ENCODE measurements around the gene KIF4A. TPM values are rescaled to one million over a fixed set of nuclear protein-coding genes. Genes with fewer than 3 reads are reported as not detected.

Gene KIF4A
- total RNA-seq, 3 donors from 2014 or later (not counting 1 experiment from before 2014, with no cell fraction given): 0.53 to 1.3 (median 0.79) TPM

DNA sequence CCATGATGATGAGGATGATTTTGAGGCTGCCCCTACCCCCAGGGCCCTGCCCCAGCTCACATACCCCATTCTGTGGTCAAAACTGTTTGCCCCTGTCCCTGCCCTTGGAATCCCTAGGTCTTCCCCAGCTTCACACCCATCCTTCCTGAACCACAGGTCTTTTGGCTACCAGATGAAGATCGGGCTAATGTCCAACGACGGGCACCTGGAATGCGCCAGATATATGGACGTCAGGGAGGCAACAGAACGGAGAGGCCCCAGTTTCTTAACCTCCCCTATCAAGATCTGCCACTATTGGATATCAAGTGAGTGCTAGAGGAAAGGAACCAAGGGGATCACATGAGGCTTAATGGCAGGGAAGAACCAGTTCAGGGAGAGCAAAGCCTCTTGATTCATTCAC is 139.9 kb downstream of the KIF4A start:
- Mint-ChIP-seq H3K27me3 (ENCODE audit: low read depth in 2 of 2) (no peaks in the 10 kb centered on the region), H3K36me3 (no peaks in the 10 kb centered on the region), H3K27ac (no peak overlapping the region), H3K4me3 (no peak overlapping the region), H3K4me1 (peaks cover 2 to 11% of the 10 kb centered on the region in 2 donors), H3K9me3 (no peaks in the 10 kb centered on the region)
- Histone ChIP-seq H3K4me1 (ENCODE audit: control insufficient read depth, insufficient read depth, low read length) (peaks cover 14% of the 10 kb centered on the region), H3K36me3 (ENCODE audit: control insufficient read depth, insufficient read depth, low read length) (no peaks in the 10 kb centered on the region), H3K27me3 (ENCODE audit: control insufficient read depth, insufficient read depth, low read length) (no peaks in the 10 kb centered on the region), H3K27ac (ENCODE audit: low read length) (no peak overlapping the region), H3K4me3 (ENCODE audit: low read length) (no peak overlapping the region), H3K9me3 (ENCODE audit: control insufficient read depth, insufficient read depth, low read length) (no peaks in the 10 kb centered on the region)
- DNase-seq: no peak
- no peak for TF ChIP-seq CTCF (IDR thresholded peaks at IDR 0.05)
- ATAC-seq: no peak
- intact Hi-C loops (cut with micrococcal nuclease): loop anchor here (5.0 kb wide), 1 partner anchor 297 kb away; the partner anchor contains the start of gene IGBP1
- WGBS (ENCODE audit: insufficient coverage): 100% methylated on average over 5 of the region's 6 CpGs

DNA sequence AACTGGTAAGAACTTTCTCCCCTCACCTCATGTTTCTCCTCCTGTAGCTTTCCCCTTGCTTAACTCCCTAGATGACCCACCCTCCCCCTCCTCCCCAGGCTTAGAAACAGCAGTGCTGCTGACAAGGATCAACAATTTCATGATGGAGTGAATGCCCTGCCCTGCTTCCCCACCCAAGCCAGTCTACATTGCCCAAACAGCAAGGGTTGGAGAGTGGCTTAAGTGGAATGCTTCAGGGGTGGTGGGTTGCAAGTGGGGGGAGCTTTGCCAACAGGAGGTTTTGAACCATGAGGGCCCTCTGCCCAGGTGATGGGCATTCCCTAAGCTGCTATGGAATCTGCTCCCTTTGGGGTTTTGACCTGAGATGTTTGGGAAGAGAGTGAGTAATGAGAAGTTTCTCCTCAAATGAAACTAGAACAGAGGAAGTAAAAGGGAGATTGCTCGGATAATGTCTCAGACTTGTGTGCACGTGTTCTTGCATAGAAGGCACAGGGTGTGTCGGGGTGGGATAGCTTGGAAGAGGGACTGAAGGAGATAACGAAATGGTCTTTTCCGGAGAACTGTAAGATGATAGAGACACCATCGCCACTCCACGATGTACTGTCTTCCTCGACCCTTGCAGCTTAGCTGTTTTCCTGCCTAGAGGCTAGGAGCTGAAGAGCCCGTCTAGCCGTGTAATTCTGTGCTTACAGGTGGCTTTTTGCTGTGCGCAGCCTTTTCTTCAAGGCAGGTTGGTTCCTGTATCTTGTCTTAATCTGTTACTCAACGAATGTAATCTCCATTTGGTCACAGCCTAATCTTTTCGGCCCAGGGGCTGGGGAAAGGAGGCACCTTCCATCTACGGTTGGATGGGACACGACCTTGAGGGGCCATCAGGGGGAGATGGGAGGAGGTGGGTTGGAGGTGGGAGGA is 143.3 kb downstream of the KIF4A start:
- no peak for ATAC-seq
- H3K27me3 Mint-ChIP-seq (ENCODE audit: low read depth in 2 of 2): no peaks in the 10 kb centered on the region
- H3K27ac Mint-ChIP-seq: peak overlapping the region; percentile 81 to 95
- peaks cover 11 to 26% of the 10 kb centered on the region in 2 donors for H3K4me1 Mint-ChIP-seq
- Histone ChIP-seq H3K27ac (ENCODE audit: low read length) (peak overlapping the region; percentile 13), H3K9me3 (ENCODE audit: control insufficient read depth, insufficient read depth, low read length) (no peaks in the 10 kb centered on the region), H3K36me3 (ENCODE audit: control insufficient read depth, insufficient read depth, low read length) (no peaks in the 10 kb centered on the region), H3K4me3 (ENCODE audit: low read length) (peak overlapping the region; percentile 96), H3K4me1 (ENCODE audit: control insufficient read depth, insufficient read depth, low read length) (peaks cover 22% of the 10 kb centered on the region), H3K27me3 (ENCODE audit: control insufficient read depth, insufficient read depth, low read length) (no peaks in the 10 kb centered on the region)
- no peak for DNase-seq
- H3K4me3 Mint-ChIP-seq: peak overlapping the region; percentile 88
- no peak for TF ChIP-seq CTCF (IDR thresholded peaks at IDR 0.05)
- intact Hi-C loops (cut with micrococcal nuclease): loop anchor here (5.0 kb wide), 1 partner anchor 301 kb away; the partner anchor contains the start of gene IGBP1
- no peaks in the 10 kb centered on the region for H3K9me3 Mint-ChIP-seq
- H3K36me3 Mint-ChIP-seq: no peaks in the 10 kb centered on the region
- 53% methylated on average over 15 of the region's 15 CpGs for WGBS (ENCODE audit: insufficient coverage)

GRCh38 chrX:70433848-70434351 is 144.0 kb downstream of the KIF4A start:
- Histone ChIP-seq H3K27me3 (ENCODE audit: control insufficient read depth, insufficient read depth, low read length) (no peaks in the 10 kb centered on the region), H3K9me3 (ENCODE audit: control insufficient read depth, insufficient read depth, low read length) (no peaks in the 10 kb centered on the region), H3K4me3 (ENCODE audit: low read length) (peak overlapping the region; percentile 96), H3K27ac (ENCODE audit: low read length) (peak overlapping the region; percentile 92), H3K4me1 (ENCODE audit: control insufficient read depth, insufficient read depth, low read length) (peaks cover 26% of the 10 kb centered on the region), H3K36me3 (ENCODE audit: control insufficient read depth, insufficient read depth, low read length) (no peaks in the 10 kb centered on the region)
- intact Hi-C loops (cut with micrococcal nuclease): loop anchor here (2.0 to 5.0 kb wide), 3 partner anchors 143 to 302 kb away; partner anchors contain the start of genes IGBP1 and KIF4A
- Mint-ChIP-seq H3K27me3 (ENCODE audit: low read depth in 2 of 2) (no peaks in the 10 kb centered on the region), H3K9me3 (no peaks in the 10 kb centered on the region), H3K4me1 (peaks cover 18 to 33% of the 10 kb centered on the region in 2 donors), H3K27ac (peak overlapping the region; percentile 81 to 95), H3K36me3 (no peaks in the 10 kb centered on the region), H3K4me3 (peak overlapping the region; percentile 88)
- peak; percentile 60 for TF ChIP-seq CTCF (IDR thresholded peaks at IDR 0.05)
- DNase-seq: peak; percentile 73 to 88
- ATAC-seq: peak; percentile 76 to 92 (median 88)
- under 1% methylated on average over 35 of the region's 37 CpGs for WGBS (ENCODE audit: insufficient coverage)

All from natural killer cell (primary cell).